ENCODE results near the gene ACOXL. TPM values are rescaled to one million over a fixed set of nuclear protein-coding genes. Genes with fewer than 3 reads are reported as not detected.

The ACOXL gene
- total and polyA plus RNA-seq, 2 donors (not counting 3 experiments of a cell fraction or from before 2014, with no cell fraction given), result not detected

GRCh38 chr2:110875384-110875725 is 143.0 kb downstream of the ACOXL start:
- dilution Hi-C loops (cut with MboI; ENCODE audit: extremely low pct_ligation_motif_present, low sequenced_read_pairs) (no loop called here), intact Hi-C loops (cut with micrococcal nuclease) (no loop called here)
- DNase-seq (ENCODE audit: low read depth, low spot score) (no peak), FAIRE-seq (no peak)
- Histone ChIP-seq H4K20me1 (replicated peaks; ENCODE audit: control insufficient read depth, extremely low read depth, insufficient read depth, low read length) (no peaks in the 10 kb centered on the region), H3K27ac (ENCODE audit: insufficient read depth, low read depth, low read length) (no peak overlapping the region), H3K4me1 (ENCODE audit: control insufficient read depth, extremely low read depth, insufficient read depth, low read length) (no peaks in the 10 kb centered on the region), H3K9me1 (replicated peaks; ENCODE audit: control insufficient read depth, extremely low read depth, insufficient read depth, low read length) (no peaks in the 10 kb centered on the region), H3K4me3 (replicated peaks in 1 of 3; ENCODE audit: insufficient read depth in 1 of 3, low read depth in 1 of 3, low read length in 3 of 3) (no peak overlapping the region), H3K9me3 (replicated peaks; ENCODE audit: control insufficient read depth, insufficient read depth, low read length) (no peaks in the 10 kb centered on the region), H3K36me3 (ENCODE audit: control insufficient read depth in 2 of 2, extremely low read depth in 1 of 2, insufficient read depth in 2 of 2, low read length in 2 of 2) (no peaks in the 10 kb centered on the region), H3K9ac (replicated peaks; ENCODE audit: extremely low read depth, insufficient read depth, low read length) (no peak overlapping the region), H3K79me2 (ENCODE audit: control insufficient read depth, insufficient read depth, low read length) (no peaks in the 10 kb centered on the region), H3K27me3 (ENCODE audit: control insufficient read depth in 2 of 2, insufficient read depth in 2 of 2, low read length in 2 of 2) (peaks cover 4 to 6% of the 10 kb centered on the region in 2 experiments), H3K4me2 (ENCODE audit: insufficient read depth, low read length) (no peak overlapping the region), H2AFZ (ENCODE audit: low read depth, low read length) (no peak overlapping the region)
- POLR2A ChIA-PET, result no interaction called here
- BruUV-seq (replicated peaks), result no TSS peak
- CTCF ChIA-PET, result interaction anchor here (1.2 kb wide), 1 partner anchor 18 kb away, joined by 3 read pairs; no protein-coding TSS in a partner anchor
- no peak for TF ChIP-seq EZH2 (IDR thresholded peaks at IDR 0.05; ENCODE audit: borderline replicate concordance, low read depth, low read length, severe bottlenecking)
- TF ChIP-seq GATA2 (IDR thresholded peaks at IDR 0.05; ENCODE audit: insufficient read depth, insufficient read length, low read depth, low read length), result no peak
- TF ChIP-seq MAX (IDR thresholded peaks at IDR 0.05; ENCODE audit: insufficient read depth, insufficient read length), result no peak
- no peak for TF ChIP-seq JUN (IDR thresholded peaks at IDR 0.05; ENCODE audit: borderline replicate concordance, insufficient read depth, insufficient read length, low read depth)
- TF ChIP-seq MYC (IDR thresholded peaks at IDR 0.05; ENCODE audit: low read depth, low read length), result no peak
- TF ChIP-seq, protein P1, sequence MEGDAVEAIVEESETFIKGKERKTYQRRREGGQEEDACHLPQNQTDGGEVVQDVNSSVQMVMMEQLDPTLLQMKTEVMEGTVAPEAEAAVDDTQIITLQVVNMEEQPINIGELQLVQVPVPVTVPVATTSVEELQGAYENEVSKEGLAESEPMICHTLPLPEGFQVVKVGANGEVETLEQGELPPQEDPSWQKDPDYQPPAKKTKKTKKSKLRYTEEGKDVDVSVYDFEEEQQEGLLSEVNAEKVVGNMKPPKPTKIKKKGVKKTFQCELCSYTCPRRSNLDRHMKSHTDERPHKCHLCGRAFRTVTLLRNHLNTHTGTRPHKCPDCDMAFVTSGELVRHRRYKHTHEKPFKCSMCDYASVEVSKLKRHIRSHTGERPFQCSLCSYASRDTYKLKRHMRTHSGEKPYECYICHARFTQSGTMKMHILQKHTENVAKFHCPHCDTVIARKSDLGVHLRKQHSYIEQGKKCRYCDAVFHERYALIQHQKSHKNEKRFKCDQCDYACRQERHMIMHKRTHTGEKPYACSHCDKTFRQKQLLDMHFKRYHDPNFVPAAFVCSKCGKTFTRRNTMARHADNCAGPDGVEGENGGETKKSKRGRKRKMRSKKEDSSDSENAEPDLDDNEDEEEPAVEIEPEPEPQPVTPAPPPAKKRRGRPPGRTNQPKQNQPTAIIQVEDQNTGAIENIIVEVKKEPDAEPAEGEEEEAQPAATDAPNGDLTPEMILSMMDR (IDR thresholded peaks at IDR 0.05; ENCODE audit: extremely low read depth in 1 of 2, insufficient read depth in 1 of 2, low read depth in 1 of 2, low read length in 2 of 2), result no peak
- TF ChIP-seq POLR2AphosphoS5 (IDR thresholded peaks at IDR 0.05; ENCODE audit: insufficient read depth, low read depth, low read length), result no peak
- no peak for TF ChIP-seq FOS (IDR thresholded peaks at IDR 0.05; ENCODE audit: borderline replicate concordance, insufficient read depth, low read length)
- no peak for TF ChIP-seq POLR2A (IDR thresholded peaks at IDR 0.05; ENCODE audit: low read depth, low read length)
